ELF-1 (cell line): ENCODE data around the gene CDH4.
A peak's percentile ranks its signal among the peaks of the same experiment; 100 is the strongest.

Experiments
- DNase-seq: peaks from one replicate; pipeline ENCODE4 v3.0.0-alpha.2; 2016; ENCODE audit warnings: low read depth, low spot score

The CDH4 gene

DNA sequence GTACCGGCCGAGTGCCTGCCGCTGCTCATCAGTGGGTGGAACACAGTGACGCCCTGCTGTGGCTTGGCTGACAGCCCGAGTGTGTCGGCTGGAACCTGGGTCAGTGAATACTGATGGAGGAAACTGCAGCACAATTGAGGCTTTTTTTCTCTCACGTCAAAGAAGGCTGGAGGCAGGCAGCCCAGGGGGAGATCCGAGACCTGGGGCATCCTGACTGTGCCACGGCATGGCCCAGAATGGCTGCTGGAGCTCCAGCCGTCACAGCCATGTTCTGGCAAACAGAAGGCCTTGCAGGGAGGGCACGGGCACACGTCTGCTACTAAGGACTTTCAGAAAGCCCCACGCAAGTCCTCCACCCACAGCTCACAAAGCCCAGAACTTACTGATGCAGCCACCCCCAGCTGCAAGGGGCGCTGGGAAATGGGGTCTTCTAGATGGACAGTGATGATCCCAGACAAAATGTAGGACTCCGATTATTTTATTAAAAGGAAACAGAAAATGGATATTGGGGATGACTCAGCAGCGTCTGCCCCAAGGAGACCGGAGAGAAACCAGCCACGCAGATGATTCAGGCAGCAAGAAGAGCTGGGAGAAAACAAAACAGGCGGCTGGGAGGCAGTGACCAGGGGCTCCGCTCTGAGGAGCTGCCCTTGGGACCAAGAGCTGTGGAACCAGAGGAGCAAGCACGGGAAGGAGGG, 673.6 kb downstream of the CDH4 start:
- DNase-seq, result no peak

DNA sequence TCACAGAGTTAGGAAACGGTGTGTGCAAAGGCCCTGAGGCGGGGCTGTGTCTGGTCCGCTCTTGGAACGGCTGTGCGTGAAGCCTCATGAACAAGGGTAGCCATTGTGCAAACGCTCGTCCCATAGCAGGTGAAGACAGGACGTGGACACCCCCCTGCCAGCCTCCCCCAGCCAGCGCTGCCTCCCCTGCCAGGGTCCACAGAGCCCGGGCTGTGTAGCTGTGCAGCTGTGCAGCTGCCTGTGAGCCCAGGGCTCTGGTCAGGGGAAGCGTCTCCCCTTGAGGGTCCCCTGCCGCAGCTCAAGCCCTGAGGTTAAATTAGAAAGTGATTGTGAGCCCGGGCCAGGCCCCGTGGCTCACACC, 674.2 kb downstream of the CDH4 start:
- no peak for DNase-seq

DNA sequence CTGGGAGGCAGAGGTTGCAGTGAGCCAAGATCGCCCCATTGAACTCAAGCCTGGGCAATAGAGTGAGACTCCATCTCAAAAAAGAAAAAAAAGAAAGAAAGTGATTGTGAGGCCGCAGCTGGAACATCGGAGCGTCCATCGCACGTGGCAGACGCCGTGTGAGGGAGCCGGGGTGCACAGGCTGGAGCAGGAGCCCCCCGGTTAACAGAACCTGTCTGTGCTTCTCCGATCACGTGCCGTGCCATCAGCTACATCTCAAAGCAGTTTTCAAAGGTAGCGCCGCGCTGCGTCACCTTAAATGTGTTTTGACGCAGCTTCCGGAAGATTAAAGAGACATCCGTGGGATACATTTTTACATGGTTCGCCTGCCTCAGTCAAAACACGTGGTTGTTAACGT, 674.7 kb downstream of the CDH4 start:
- DNase-seq, result no peak

DNA sequence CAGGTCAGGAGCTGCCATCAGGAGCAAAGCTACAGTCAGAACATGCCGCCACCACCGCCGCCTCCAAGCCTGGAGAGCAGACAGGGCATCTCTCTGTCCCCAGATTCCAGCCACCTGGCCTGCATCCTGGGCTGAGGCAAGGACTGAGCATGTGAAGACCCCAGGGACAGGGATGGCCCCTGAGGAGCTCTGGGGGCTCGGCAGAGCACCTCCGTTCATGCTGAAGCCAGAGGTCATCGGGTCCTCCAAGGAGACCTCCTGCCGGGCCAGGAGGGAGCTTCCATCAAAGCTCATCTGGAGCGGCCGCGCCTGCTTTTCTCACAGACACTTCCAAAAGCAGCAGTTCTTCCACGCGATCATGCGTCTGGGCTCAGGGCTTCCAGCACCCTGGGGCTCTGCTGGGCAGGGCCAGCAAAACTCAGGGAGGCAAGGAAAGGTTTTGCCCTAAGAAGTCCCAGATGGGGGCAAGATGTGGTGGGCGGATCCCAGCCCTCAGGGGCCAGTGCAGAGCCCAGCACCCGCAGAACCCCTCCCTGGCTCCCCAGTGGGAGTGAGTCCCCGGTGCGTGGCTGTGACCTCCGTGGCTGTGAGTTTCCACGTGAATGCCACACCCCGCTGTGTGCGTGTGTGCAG, 675.2 kb downstream of the CDH4 start:
- DNase-seq, result no peak

DNA sequence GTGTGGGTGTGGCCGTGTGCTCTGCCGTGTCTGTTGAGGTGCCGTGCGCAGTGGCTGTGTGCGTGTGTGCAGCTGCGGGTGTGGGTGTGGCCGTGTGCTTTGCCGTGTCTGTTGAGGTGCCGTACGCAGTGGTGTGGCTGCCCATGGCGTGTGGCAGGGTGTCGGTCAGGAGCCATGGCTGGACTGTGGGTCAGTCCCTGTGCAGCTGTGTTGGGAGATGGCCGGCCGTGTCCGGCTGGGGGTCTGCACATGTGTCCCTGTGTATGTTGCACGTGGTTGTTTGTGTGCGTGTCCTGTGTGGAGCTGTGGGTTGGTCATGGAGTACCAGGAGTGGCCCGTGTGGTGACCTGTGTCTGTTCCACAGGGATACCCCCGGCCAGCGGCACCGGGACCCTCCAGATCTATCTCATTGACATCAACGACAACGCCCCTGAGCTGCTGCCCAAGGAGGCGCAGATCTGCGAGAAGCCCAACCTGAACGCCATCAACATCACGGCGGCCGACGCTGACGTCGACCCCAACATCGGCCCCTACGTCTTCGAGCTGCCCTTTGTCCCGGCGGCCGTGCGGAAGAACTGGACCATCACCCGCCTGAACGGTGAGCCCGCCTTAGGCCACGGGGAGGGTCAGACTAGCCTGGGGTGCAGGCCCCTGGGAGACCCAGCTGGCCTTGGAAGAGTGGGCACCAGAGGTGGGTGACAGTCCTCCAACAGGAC, 675.9 kb downstream of the CDH4 start:
- no peak for DNase-seq

DNA sequence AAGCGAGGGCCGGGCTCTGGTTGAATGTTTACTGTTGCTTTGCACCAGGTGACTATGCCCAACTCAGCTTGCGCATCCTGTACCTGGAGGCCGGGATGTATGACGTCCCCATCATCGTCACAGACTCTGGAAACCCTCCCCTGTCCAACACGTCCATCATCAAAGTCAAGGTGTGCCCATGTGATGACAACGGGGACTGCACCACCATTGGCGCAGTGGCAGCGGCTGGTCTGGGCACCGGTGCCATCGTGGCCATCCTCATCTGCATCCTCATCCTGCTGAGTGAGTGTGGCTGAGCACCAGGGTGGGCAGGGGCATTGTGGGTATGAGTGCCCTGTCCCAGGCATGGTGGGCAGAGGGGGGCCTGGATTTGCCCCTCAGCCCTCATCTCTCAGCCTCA, 677.5 kb downstream of the CDH4 start:
- no peak for DNase-seq

DNA sequence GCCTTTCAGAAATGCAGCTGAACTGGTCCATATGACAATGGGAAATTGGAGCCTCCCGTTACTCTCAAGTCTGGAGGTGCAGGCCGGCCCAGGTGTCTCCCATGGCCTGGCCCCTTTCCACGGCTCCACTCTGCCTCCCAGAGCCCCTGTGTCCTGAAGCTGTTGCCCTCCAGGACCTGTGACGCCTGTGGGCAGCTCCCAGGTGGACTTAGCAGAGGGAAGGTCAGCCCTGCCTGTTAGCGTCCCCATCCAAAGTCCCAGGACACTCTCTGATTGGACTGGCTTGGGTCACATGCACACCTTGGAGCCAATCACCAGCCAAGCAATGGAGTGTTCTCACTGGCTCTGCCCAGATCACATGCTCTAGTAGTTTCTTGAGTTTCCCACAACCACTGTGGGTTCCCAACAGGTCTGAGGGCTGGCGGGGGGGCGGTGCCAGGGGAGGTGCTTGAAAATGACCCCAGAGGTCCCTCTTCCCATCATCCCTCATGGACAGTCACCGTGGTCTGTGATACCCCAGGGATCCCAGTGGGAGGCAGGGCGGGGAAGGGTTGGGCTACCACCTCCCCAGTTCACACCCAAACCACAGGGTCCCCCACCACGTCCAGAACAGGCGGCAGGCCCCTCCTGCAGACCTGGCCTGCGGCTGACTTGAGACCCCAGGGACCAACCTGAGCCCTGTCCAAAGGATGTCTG, 678.1 kb downstream of the CDH4 start:
- no peak for DNase-seq

DNA sequence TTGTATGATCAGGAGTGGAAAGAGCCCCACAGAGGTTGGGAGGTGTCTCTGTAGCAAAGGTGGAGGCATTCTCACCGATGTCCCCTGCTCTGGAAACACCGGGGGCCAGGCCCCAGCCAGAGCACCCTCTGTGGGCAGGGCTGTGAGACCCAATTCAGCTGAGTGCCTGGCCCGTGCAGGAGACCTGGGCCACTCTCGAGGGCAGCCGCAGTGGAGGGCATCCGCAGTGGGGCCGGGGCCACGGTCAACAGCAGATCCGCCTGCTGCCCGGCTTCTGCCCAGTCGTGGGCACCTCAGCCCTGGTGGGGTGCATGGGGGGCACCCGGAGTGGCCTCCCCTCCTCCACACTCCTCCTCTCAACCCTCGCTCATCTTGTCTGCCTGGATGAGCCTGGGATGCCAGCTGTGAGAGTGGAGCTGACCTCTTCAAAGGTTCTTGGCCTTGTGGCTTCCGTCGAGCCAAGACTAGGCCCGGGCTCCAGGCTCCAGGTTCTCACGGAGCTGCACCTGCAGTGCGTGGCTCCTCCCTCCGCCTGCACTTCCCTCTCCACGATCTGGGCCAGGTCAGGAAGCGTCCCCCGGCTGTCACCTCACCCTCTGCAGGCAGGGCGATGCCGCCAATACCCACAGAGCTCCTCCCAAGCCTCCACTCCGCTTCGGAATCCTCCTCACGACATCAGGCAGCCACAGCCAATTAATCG, 678.9 kb downstream of the CDH4 start:
- DNase-seq, result no peak

DNA sequence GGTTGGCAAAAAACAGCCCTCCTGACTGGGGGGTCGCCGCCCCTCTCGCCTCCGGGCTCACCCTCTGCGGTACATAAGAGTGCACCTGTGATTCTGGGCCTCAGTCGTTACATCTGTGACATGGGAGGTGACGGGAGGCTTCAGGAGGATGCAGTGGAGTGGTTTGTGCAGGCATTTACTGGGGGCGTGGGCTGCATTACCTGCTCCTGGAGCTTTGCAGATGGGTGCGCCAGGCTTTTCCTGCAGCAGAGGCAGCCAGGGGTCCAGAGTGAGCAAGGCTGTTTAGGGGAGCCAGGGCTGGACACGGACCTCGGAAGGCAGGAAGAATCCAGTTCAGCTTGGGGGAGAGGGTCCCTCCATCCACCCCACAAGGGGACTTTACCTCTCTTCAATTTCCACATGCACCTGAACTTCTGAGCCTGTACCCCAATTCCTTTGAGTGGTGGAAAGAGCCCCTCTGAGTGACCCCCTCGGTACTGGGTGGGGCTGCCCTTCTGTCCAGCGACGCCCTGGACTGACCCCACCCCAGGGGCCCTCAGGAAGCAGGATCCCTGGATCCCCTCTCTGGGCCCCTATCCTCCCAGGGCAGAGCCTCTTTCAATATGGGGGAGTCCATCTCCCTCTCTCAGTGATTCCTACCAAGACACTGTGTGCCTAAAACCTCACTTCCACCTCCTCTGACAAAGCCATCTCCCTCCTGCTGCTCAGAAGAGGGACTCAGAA, 679.6 kb downstream of the CDH4 start:
- no peak for DNase-seq

DNA sequence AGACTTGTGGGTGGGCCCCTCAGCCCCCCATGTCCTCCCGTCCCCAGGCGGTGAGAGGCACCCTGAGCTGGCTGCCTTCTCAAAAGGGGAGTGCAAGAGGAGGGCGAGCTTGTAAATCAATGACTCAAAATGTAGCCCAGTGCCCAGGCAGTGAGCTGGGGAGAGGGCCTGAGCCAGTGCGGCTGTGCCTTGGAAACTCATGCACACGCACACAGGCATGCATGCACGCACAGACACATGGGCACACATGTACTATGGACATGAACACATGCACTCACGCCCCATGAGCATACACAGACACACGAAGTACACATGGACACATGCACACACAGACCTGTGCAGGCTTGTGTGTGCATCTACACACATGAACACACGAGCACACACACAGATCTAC, 680.1 kb downstream of the CDH4 start:
- no peak for DNase-seq

DNA sequence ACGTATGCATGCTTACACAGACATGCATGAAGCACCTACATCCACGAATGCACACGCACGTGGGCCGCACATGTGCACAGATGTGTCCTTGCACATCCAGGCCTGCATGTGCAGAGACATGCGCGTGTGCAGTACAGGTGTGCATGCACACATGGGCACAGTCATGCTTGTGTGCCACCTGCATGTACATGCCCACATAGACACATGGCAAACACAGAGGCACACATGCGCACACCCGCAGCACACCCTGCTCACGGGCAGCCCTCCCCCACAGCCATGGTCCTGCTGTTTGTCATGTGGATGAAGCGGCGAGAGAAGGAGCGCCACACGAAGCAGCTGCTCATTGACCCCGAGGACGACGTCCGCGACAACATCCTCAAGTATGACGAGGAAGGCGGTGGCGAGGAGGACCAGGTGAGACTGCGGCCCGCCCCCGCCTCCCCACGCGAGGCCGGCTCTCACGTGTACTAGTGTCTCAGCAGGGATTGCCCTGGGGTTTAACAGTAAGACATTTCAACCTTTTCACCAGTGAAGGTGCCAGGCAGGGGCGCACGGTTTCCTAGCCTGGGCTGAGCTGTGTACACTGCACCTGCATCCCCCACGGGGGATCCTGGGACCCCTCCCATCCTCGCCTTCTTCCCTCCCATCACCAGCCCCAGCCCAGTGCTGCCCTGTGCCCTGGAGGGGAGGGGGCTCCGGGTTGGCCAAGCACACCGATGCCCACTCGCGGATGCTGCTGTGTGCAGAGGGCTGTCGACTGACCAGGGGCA, 680.8 kb downstream of the CDH4 start:
- no peak for DNase-seq

DNA sequence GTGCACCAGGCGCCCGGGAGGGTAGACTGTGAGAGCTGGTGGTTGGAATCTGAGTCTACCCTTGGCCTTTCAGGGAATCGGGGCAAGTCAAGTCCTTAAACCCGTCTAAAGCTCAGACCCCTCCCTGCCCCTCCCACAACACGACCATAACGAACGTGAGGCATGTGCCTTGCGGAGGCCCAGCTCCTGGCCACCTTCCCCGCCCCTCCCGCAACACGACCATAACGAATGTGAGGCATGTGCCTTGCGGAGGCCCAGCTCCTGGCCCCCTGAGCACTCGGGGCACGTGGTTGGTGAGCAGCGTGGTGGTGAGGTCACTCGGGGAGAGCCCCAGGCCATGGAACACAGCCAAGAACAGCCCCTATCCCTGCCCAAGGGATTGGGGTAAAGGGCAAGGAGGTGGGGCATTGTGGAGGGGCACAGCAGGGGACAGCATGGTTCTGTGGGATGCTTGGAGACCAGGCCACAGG, 681.5 kb downstream of the CDH4 start:
- DNase-seq, result peak; percentile 31

DNA sequence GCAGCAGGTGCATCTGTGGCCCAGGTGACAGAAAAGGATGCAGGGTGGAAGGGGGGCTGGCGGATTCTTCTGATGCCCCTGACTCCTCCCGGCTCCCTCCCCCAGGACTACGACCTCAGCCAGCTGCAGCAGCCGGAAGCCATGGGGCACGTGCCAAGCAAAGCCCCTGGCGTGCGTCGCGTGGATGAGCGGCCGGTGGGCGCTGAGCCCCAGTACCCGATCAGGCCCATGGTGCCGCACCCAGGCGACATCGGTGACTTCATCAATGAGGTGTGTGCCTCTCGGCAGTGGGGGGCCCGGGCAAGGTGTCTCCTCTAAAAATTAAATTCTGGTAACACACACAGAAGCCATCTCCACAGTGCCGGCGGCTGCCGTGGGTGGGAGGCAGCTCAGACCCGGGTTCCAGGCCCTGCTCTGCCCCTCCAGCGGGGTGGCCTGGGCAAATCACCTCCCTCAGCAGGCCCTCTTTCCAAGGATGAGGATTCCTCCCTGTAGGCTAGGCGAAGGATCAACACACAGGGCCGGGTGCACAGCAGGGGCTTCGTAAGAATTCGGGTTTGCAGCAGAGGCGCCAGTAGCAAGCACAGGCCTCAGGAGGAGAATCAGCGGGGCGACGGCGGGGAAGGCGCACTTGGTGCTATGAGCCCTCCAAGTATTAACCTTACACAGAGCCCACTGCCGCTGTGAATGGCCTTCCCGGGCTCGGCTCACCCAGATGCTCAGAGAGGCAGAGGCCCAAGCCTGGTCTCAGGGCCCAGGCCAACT, 682.1 kb downstream of the CDH4 start:
- peak; percentile 46 for DNase-seq

DNA sequence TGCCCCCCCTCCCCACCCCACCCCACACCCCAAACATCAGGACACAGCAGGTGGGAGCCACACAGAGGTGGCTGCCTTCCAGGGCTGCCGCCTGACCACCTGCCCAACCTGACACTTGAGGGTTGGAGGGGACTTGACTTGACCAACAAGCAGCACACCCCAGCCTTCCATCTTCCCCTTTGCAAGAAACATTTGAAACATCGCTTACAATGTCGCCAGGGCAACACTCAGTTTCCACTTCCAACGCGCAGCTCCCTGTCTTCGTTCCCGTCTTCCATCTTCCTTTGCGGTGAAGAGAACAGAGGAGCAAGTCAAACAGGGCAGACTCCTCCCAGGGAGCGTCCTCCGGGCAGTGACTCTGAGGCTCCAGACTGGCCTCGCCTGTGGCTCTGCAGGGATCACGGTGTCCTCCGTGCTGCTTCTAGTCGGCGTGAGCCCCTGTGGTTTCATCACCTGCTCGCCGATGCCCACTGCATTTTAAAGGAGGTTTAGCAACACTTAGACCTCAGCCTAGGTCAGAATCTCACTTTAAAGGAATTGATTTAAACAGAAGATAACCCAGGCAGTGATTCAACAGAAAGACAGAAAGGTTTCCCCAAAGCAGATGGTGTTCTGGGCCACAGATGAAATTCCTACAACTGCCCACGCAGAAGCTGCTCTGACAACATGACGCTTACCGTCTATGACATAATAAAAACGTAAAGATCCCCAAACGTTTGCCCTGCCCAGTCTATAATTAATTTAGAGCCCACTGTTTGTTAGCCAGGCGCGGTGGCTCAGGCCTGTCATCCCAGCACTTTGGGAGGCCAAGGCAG, 682.9 kb downstream of the CDH4 start:
- DNase-seq, result peak; percentile 49

DNA sequence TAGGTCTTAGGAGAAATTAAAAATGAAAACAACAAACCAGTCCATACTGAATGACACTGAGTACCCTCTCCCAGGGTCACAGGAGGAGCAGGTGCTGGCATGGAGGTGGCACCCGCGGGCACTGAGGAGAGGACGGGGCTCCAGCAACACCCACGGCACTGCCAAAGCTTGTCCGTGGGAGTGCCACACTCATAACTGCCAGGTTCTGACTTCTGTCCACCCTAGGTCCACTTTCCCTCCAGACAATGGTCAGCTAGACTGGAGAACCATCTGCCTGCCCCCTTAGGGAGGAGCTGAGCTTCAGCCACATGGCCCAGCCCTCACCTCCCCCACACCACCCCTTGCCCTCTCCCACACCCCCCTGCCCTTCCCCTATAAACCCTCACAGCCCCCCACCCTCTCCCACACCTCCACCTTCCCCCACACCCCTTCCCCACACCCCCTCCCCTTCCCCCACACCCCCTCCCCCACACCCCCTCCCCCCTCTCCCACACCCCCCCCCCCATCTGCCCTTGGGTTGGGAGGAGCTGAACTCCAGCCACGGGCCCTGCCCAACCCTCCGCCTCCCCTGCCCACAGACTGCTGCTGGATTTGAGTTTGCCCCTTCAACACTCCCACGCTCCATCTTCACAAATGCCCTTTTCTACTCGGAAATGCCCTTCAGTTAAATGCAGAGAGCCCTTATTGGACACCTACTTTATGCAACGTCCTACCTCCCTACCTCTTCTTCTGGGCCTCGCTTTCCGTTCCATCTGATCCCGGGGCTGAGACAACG, 684.1 kb downstream of the CDH4 start:
- no peak for DNase-seq

DNA sequence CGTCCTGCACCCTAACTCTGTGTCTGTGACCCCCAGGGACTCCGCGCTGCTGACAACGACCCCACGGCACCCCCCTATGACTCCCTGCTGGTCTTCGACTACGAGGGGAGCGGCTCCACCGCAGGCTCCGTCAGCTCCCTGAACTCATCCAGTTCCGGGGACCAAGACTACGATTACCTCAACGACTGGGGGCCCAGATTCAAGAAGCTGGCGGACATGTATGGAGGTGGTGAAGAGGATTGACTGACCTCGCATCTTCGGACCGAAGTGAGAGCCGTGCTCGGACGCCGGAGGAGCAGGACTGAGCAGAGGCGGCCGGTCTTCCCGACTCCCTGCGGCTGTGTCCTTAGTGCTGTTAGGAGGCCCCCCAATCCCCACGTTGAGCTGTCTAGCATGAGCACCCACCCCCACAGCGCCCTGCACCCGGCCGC, 684.7 kb downstream of the CDH4 start:
- DNase-seq, result no peak

DNA sequence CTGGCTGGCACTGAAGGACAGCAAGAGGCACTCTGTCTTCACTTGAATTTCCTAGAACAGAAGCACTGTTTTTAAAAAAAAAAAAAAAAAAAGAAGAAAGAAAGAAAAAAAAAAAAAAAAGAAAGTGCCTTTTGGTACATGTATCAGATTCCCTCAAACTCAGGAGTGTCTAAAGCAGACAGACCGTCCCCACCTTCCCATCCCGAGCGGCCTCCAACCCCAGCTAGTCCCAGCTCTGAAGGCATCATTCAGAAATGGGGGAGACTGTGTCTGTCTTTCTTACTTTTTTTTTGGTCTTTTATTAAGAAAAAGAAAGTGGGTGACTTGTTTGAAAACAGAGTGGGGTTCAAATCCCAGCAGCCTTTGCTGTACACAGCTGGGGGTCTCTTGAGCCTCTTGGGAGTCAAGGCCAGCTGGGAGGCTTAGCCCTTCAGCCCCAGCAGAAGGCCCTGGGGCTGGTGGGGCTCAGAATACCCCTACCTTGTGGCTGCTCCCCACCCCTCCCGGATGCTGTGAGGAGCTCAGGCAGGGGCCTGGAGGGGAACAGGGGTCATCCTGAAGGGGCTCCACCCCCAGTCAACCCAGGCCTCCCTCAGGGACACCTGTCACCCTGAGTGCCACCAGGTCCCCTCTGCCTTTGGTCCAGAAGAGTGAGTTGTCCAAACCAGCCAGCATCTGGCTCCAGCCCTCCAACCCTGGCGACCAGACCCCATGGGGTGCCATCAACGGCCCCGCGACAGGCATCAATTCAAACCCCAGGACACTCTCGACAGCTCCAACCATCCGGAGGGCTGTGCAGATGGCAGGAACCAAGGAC, 685.3 kb downstream of the CDH4 start:
- no peak for DNase-seq
